NB4 (cell line): ENCODE data around the gene MYL2.

Experiments
- DNase-seq: peaks from one replicate; pipeline ENCODE4 v3.0.0; 2010; ENCODE audit warnings: low read depth
- H3K4me3 ChIP-seq: one replicate; pipeline ENCODE4 v1.5.1; 2011; ENCODE audit warnings: mild to moderate bottlenecking, low read depth, low read length, moderate library complexity
- MYC ChIP-seq: IDR thresholded peaks from 2 replicates; pipeline ENCODE4 v1.6.1; 2011; ENCODE audit warnings: low read depth, low read length
- POLR2A ChIP-seq: IDR thresholded peaks from 2 replicates; pipeline ENCODE4 v1.6.1; 2011; ENCODE audit warnings: mild to moderate bottlenecking; ENCODE audit not compliant: insufficient read length; ENCODE audit errors: extremely low read depth
- TF ChIP-seq, protein P1 (sequence below): IDR thresholded peaks from 2 replicates; pipeline ENCODE4 v1.6.1; 2011; ENCODE audit warnings: low read depth, low read length
- TF ChIP-seq, protein P2 (sequence below): IDR thresholded peaks from one replicate; pipeline ENCODE4 v1.5.1; 2012; ENCODE audit warnings: low read depth, low read length

MYL2 gene

DNA sequence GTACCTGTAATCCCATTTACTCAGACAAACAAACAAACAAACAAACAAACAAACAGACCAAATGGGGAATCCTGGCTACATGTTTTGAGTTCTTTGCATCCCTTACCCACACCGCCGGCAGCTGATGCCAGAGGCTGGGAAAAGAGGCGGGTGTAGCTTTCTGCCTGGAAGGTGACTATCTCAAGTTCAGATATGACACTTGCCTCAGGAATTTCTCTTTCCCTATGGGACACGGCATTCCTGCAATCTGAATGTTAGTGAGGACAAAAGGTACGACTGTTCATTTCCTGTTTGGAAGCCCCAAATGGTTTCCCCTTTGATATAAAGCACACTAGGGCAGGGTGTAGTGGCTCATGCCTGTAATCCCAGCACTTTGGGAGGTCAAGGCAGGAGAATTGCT is 2.9 kb downstream of the MYL2 start:
- no peak overlapping the region for H3K4me3 ChIP-seq
- TF ChIP-seq, protein P1, sequence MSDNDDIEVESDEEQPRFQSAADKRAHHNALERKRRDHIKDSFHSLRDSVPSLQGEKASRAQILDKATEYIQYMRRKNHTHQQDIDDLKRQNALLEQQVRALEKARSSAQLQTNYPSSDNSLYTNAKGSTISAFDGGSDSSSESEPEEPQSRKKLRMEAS = no peak
- TF ChIP-seq MYC (no peak), POLR2A (no peak)
- TF ChIP-seq, protein P2, sequence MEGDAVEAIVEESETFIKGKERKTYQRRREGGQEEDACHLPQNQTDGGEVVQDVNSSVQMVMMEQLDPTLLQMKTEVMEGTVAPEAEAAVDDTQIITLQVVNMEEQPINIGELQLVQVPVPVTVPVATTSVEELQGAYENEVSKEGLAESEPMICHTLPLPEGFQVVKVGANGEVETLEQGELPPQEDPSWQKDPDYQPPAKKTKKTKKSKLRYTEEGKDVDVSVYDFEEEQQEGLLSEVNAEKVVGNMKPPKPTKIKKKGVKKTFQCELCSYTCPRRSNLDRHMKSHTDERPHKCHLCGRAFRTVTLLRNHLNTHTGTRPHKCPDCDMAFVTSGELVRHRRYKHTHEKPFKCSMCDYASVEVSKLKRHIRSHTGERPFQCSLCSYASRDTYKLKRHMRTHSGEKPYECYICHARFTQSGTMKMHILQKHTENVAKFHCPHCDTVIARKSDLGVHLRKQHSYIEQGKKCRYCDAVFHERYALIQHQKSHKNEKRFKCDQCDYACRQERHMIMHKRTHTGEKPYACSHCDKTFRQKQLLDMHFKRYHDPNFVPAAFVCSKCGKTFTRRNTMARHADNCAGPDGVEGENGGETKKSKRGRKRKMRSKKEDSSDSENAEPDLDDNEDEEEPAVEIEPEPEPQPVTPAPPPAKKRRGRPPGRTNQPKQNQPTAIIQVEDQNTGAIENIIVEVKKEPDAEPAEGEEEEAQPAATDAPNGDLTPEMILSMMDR = no peak
- no peak for DNase-seq

DNA sequence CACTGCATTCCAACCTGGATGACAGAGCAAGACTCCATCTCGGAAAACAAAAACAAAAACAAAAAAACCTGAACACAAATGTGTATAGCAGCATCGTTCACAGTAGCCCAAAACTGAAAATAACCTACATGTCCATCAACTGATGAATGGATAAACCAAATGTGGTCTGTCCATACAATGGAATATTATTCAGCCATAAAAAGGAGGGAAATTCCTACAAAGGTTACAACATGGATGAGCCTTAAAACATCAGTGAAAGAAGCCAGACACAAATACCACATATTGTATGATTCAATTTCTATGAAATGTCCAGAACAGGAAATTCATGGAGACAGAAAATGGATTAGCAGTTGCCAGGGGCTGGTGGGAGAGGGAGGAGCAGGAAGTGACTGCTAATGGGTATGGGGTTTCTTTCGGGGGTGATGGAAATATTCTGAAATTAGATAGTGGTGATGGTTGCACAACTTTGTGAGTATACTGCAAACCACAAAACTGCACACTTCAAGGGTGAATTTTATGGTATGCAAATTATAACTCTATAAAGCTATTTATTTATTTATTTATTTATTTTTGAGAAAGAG is 4.0 kb downstream of the MYL2 start:
- TF ChIP-seq POLR2A = no peak
- H3K4me3 ChIP-seq = no peak overlapping the region
- DNase-seq = peak; percentile 69

DNA sequence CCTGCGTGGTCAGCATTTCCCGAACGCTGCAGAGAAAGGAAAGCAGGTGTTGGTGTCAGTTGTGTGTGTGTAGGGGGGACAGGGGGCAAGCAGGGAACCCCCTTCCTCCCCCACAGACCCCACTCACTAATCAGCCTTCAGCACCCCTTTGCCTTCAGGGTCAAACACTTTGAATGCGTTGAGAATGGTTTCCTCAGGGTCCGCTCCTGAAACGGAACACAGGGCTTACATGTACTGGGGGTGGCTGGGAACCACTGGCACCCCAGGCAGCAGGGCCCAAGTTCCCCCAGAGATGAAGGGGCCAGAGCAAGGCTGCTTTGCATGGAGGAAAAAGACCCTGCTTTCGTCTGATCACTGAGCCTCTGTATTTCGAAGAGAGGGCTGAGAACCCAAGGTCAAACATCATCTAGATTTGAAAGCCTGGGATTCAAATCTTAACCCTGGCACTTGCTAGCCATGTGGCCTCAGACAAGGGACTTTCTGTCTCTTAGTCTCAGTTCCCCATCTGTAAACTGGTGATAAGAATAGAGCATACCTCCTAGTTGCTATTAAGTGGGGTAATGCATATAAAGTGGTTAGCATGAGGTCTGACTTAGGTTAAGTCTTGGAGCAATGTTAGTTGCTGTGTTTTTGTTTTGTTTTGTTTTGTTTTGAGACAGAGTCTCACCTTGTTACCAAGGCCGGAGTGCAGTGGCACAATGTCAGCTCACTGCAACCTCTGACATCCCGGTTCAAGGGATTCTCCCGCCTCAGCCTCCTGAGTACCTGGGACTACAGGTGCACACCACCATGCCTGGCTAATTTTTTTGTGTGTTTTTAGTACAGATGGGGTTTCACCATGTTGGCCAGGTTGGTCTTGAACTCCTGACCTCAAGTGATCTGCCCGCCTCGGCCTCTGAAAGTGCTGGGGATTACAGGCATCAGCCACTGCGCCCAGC is 7.0 kb downstream of the MYL2 start:
- DNase-seq = peak; percentile 35
- H3K4me3 ChIP-seq = no peak overlapping the region
- TF ChIP-seq MYC (no peak), POLR2A (no peak)
- TF ChIP-seq, protein P1 = no peak
- TF ChIP-seq, protein P2 = no peak

DNA sequence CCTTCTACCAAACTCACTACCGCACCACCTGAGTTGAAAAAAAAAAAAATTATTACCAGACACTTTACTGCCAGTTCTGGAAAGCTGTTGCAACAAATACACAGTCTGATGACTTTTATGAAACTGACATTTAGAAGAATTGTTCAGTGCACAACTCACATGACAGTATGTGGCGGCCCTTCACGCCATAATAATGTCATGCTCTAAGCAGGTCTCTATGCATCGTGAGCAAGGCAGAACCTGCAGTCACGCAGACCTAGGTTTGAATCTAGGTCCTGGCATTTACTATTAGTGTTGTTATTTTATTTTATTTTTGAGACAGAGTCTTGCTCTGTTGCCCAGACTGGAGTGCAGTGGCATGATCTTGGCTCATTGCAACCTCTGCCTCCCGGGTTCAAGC is 8.1 kb downstream of the MYL2 start:
- H3K4me3 ChIP-seq = no peak overlapping the region
- no peak for DNase-seq
- TF ChIP-seq MYC (no peak), POLR2A (no peak)
- TF ChIP-seq, protein P1 = no peak
- TF ChIP-seq, protein P2 = no peak

DNA sequence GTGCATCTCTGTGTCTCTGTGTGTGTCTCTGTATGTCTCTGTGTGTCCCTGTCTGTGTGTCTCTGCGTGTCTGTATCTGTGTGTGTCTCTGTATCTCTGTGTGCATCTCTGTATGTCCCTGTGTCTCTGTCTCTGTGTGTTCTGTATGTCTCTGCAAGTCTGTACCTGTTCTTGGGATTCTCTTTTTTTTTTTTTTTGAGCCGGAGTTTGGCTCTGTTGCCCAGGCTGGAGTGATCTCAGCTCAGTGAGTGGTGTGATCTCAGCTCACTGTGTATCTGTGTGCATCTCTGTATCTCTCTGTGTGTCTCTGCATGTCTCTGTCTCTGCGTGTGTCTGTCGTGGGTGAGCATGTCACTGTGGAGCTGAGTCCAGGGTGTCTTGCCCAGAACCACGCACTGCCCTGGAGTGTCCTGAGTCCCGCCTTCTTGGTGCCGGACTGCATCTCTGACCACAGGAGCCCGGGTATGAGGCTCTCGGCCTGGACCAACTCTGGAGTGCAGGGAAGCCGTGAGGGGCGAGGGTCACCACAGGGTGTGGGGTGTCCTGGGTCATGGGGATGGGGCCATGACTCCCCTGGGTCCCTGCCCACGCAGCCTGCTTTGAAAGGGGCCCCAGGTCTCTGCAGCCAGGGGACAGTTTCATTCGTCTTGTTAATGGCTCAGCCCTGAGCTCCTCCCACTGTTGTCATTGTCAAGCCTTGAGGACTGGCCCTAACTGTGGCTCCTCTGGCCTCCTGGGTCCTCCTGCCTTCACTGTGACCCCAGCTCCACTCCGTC is 11.8 kb downstream of the MYL2 start:
- DNase-seq = no peak
- H3K4me3 ChIP-seq = no peak overlapping the region
- no peak for TF ChIP-seq POLR2A
- TF ChIP-seq, protein P1 = no peak
- TF ChIP-seq, protein P2 = no peak
- no peak for TF ChIP-seq MYC

DNA sequence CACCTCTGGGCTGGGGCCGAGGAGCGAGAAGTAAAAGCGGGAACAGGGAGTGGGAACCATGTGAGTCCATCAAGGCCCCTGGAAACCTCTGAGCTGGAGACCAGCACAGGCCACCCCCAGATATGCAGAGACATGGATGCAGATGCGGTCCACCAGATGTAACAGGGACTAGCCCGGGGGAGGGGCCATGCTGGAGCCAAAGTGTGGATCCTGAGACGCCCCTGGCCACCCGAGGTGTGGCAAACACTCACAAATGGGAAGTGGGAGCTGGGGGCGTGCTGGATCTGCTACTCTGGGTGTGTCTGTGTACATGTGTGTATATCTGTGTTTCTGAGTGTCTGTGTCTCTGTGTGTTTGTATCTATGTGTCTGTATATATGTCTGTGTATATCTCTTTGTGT is 12.8 kb downstream of the MYL2 start:
- no peak overlapping the region for H3K4me3 ChIP-seq
- no peak for DNase-seq
- TF ChIP-seq, protein P1 = no peak
